ENCODE data around the gene RTKN2.

- no peak for TF ChIP-seq EZH2phosphoT487 (IDR thresholded peaks at IDR 0.05; ENCODE audit: low read length)
- TF ChIP-seq CTCF (IDR thresholded peaks at IDR 0.05; ENCODE audit: low read length), result no peak
Observed at GRCh38 chr10:62259998-62260397, 8.6 kb downstream of the RTKN2 start.

Measured in MM.1S (cell line).